OCI-LY3 (cell line): ENCODE data around the gene SLC6A6.

ENCODE experiments used
- H2AFZ ChIP-seq: fragments of 200-600, 300-600 bp; shearing (Covaris generic); 2 replicates; pipeline ENCODE4 v1.6.0; 2014; ENCODE audit warnings: antibody characterized with exemption, low read depth, low read length
- H3K27ac ChIP-seq: fragments of 200-600, 300-600 bp; sonication (generic); 2 replicates; pipeline ENCODE4 v1.5.1; 2014; ENCODE audit warnings: mild to moderate bottlenecking, low read length, moderate library complexity, mixed read lengths
- H3K27me3 ChIP-seq: fragments of 200-600, 300-600 bp; sonication (generic); 2 replicates; pipeline ENCODE4 v1.6.1; 2014; ENCODE audit warnings: low read depth, low read length, mixed read lengths
- H3K36me3 ChIP-seq: fragments of 200-600, 300-600 bp; sonication (generic); replicated peaks from 2 replicates; pipeline ENCODE3; 2014; ENCODE audit warnings: low read depth, low read length, mixed read lengths
- H3K4me1 ChIP-seq: fragments of 300-600, 200-600 bp; sonication (generic); 2 replicates; pipeline ENCODE4 v1.6.1; 2014; ENCODE audit warnings: low read length, mixed read lengths
- H3K4me2 ChIP-seq: fragments of 200-600, 300-600 bp; sonication (generic); 2 replicates; pipeline ENCODE4 v1.6.1; 2014; ENCODE audit warnings: low read length, mixed read lengths
- H3K4me3 ChIP-seq: fragments of 300-600, 200-600 bp; sonication (generic); 2 replicates; pipeline ENCODE4 v1.5.1; 2014; ENCODE audit warnings: antibody characterized with exemption, mild to moderate bottlenecking, low read length, moderate library complexity
- H3K79me2 ChIP-seq: fragments of 300-600, 200-600 bp; shearing (Covaris generic); 2 replicates; pipeline ENCODE4 v1.6.1; 2014; ENCODE audit warnings: mild to moderate bottlenecking, low read length, mixed read lengths
- H3K9ac ChIP-seq: fragments of 300-600, 200-600 bp; shearing (Covaris generic); 2 replicates; pipeline ENCODE4 v1.6.0; 2014; ENCODE audit warnings: mild to moderate bottlenecking, low read length, moderate library complexity
- H3K9me3 ChIP-seq: fragments of 200-600, 300-600 bp; shearing (Covaris generic); 2 replicates; pipeline ENCODE4 v1.6.1; 2014; ENCODE audit warnings: low read length, mixed read lengths; ENCODE audit not compliant: insufficient read depth
- H4K20me1 ChIP-seq: fragments of 200-600, 300-600 bp; sonication (generic); 2 replicates; pipeline ENCODE4 v1.6.1; 2016; ENCODE audit warnings: low read length, mixed read lengths; ENCODE audit not compliant: insufficient read depth
- EZH2phosphoT487 ChIP-seq: fragments of 200-600 bp; shearing (Covaris generic); IDR thresholded peaks from 2 replicates; pipeline ENCODE4 v1.6.1; 2018; ENCODE audit warnings: antibody characterized with exemption, mixed run types, low read depth
- TF ChIP-seq, protein P1 (sequence below): fragments of 200-600, 300-600 bp; sonication (generic); IDR thresholded peaks from 2 replicates; pipeline ENCODE4 v1.5.1; 2014; ENCODE audit warnings: antibody characterized with exemption, low read length, low read depth

The SLC6A6 gene

GRCh38 chr3:14377838-14378169 lies 24.6 kb upstream of the SLC6A6 start:
- TF ChIP-seq, protein P1, sequence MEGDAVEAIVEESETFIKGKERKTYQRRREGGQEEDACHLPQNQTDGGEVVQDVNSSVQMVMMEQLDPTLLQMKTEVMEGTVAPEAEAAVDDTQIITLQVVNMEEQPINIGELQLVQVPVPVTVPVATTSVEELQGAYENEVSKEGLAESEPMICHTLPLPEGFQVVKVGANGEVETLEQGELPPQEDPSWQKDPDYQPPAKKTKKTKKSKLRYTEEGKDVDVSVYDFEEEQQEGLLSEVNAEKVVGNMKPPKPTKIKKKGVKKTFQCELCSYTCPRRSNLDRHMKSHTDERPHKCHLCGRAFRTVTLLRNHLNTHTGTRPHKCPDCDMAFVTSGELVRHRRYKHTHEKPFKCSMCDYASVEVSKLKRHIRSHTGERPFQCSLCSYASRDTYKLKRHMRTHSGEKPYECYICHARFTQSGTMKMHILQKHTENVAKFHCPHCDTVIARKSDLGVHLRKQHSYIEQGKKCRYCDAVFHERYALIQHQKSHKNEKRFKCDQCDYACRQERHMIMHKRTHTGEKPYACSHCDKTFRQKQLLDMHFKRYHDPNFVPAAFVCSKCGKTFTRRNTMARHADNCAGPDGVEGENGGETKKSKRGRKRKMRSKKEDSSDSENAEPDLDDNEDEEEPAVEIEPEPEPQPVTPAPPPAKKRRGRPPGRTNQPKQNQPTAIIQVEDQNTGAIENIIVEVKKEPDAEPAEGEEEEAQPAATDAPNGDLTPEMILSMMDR: no peak
- no peak for TF ChIP-seq EZH2phosphoT487
- Histone ChIP-seq H3K27ac (no peak overlapping the region), H2AFZ (no peak overlapping the region), H4K20me1 (no peaks in the 10 kb centered on the region), H3K36me3 (no peaks in the 10 kb centered on the region), H3K4me3 (no peak overlapping the region), H3K9ac (no peak overlapping the region), H3K9me3 (no peaks in the 10 kb centered on the region), H3K4me1 (peaks cover 8% of the 10 kb centered on the region), H3K27me3 (peaks cover 17% of the 10 kb centered on the region), H3K79me2 (no peaks in the 10 kb centered on the region), H3K4me2 (no peak overlapping the region)

GRCh38 chr3:14378415-14378814 lies 24.0 kb upstream of the SLC6A6 start:
- Histone ChIP-seq H3K27me3 (peaks cover 11% of the 10 kb centered on the region), H4K20me1 (no peaks in the 10 kb centered on the region), H3K79me2 (no peaks in the 10 kb centered on the region), H3K9ac (no peak overlapping the region), H3K4me2 (no peak overlapping the region), H3K4me1 (peaks cover 8% of the 10 kb centered on the region), H3K36me3 (no peaks in the 10 kb centered on the region), H3K27ac (no peak overlapping the region), H3K4me3 (no peak overlapping the region), H3K9me3 (no peaks in the 10 kb centered on the region), H2AFZ (no peak overlapping the region)
- TF ChIP-seq, protein P1: no peak
- no peak for TF ChIP-seq EZH2phosphoT487

DNA sequence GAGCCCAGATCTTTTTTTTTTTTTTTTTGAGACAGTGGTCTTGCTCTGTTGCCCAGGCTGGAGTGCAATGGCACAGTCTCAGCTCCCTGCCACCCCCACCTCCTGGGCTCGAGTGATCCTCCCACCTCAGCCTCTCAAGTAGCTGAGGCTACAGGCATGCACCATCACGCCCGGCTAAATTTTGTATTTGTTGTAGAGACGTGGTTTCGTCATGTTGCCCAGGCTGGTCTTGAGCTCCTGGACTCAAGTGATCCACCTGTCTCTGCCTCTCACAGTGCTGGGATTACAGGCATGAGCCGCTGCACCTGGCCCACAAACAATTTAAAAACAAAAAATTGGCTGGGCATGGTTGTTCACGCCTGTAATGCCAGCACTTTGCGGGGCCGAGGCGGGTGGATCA lies 22.6 kb upstream of the SLC6A6 start:
- Histone ChIP-seq H3K27ac (no peak overlapping the region), H3K4me2 (no peak overlapping the region), H3K36me3 (no peaks in the 10 kb centered on the region), H3K27me3 (0 out of 2 replicates have a peak, but pooled peaks cover 4% of the 10 kb centered on the region), H4K20me1 (no peaks in the 10 kb centered on the region), H2AFZ (no peak overlapping the region), H3K9me3 (no peaks in the 10 kb centered on the region), H3K4me1 (peaks cover 15% of the 10 kb centered on the region), H3K4me3 (no peak overlapping the region), H3K79me2 (no peaks in the 10 kb centered on the region), H3K9ac (no peak overlapping the region)
- no peak for TF ChIP-seq EZH2phosphoT487
- TF ChIP-seq, protein P1: no peak

GRCh38 chr3:14386254-14386653 lies 16.2 kb upstream of the SLC6A6 start:
- no peaks in the 10 kb centered on the region for H4K20me1 ChIP-seq
- no peak overlapping the region for H2AFZ ChIP-seq
- H3K9ac ChIP-seq: no peak overlapping the region
- H3K27me3 ChIP-seq: peaks cover 26% of the 10 kb centered on the region
- no peak overlapping the region for H3K4me3 ChIP-seq
- no peak for TF ChIP-seq EZH2phosphoT487
- TF ChIP-seq, protein P1: no peak
- no peaks in the 10 kb centered on the region for H3K9me3 ChIP-seq
- peaks cover 28% of the 10 kb centered on the region for H3K4me1 ChIP-seq
- no peaks in the 10 kb centered on the region for H3K79me2 ChIP-seq
- no peaks in the 10 kb centered on the region for H3K36me3 ChIP-seq
- no peak overlapping the region for H3K4me2 ChIP-seq
- H3K27ac ChIP-seq: no peak overlapping the region
